Activated CD4-positive, alpha-beta T cell treated with anti-CD3 and anti-CD28 coated beads for 1 hour (primary cell): ENCODE data around the gene P2RX7.

Source experiments
- DNase-seq: peaks from one replicate; pipeline ENCODE4 v3.0.0-alpha.2; 2020

P2RX7 gene

GRCh38 chr12:121232977-121233627 is 100.4 kb downstream of the P2RX7 start:
- no peak for DNase-seq

- no peak for DNase-seq
Observed at GRCh38 chr12:121233628-121234020, 100.9 kb downstream of the P2RX7 start.

- no peak for DNase-seq
Observed at GRCh38 chr12:121236776-121237175, 104.1 kb downstream of the P2RX7 start.

DNA sequence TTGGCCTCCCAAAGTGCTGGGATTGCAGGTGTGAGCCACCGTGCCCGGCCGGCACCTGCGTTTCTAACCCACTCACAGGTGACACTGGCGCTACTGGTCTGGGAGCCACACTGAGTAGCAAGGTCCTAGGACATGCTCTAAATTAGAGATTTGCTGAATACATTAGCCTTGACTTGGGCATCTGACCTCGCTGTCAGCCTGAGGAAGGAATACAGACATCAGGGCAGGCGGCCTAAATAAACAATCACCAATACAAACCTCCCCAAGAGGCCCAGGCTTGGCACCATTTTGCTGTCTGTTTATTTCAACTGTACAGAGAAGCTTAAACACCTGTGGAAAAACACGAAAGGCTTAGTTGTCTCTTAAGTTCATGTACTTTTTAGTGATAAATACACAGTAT is 104.7 kb downstream of the P2RX7 start:
- no peak for DNase-seq
